Measurements from ENCODE around the gene TBC1D22A.

The TBC1D22A gene

GRCh38 chr22:46933040-46933930 is 170.8 kb downstream of the TBC1D22A start:
- DNase-seq (ENCODE audit: low read depth in 2 of 2), result no peak

GRCh38 chr22:46934172-46934745 is 171.8 kb downstream of the TBC1D22A start:
- no peak for DNase-seq (ENCODE audit: low read depth in 2 of 2)

GRCh38 chr22:46934746-46935491 is 172.5 kb downstream of the TBC1D22A start:
- DNase-seq (ENCODE audit: low read depth in 2 of 2), result no peak

- no peak for DNase-seq (ENCODE audit: low read depth in 2 of 2)
Observed at GRCh38 chr22:46935506-46936377, 173.3 kb downstream of the TBC1D22A start.

- DNase-seq (ENCODE audit: low read depth in 2 of 2), result no peak
Observed at GRCh38 chr22:46936378-46936903, 174.0 kb downstream of the TBC1D22A start.

GRCh38 chr22:46937185-46937584 is 174.7 kb downstream of the TBC1D22A start:
- no peak for DNase-seq (ENCODE audit: low read depth in 2 of 2)

GRCh38 chr22:46937939-46938338 is 175.5 kb downstream of the TBC1D22A start:
- no peak for DNase-seq (ENCODE audit: low read depth in 2 of 2)

- no peak for DNase-seq (ENCODE audit: low read depth in 2 of 2)
Observed at GRCh38 chr22:46941968-46942798, 179.7 kb downstream of the TBC1D22A start.

GRCh38 chr22:46942799-46943785 is 180.6 kb downstream of the TBC1D22A start:
- DNase-seq (ENCODE audit: low read depth in 2 of 2), result no peak

- no peak for DNase-seq (ENCODE audit: low read depth in 2 of 2)
Observed at GRCh38 chr22:46945481-46945880, 183.0 kb downstream of the TBC1D22A start.

- no peak for DNase-seq (ENCODE audit: low read depth in 2 of 2)
Observed at GRCh38 chr22:46946383-46946962, 184.0 kb downstream of the TBC1D22A start.

- DNase-seq (ENCODE audit: low read depth in 2 of 2), result no peak
Observed at GRCh38 chr22:46947516-46948257, 185.2 kb downstream of the TBC1D22A start.

GRCh38 chr22:46948411-46949144 is 186.1 kb downstream of the TBC1D22A start:
- no peak for DNase-seq (ENCODE audit: low read depth in 2 of 2)

GRCh38 chr22:46951350-46951749 is 188.9 kb downstream of the TBC1D22A start:
- DNase-seq (ENCODE audit: low read depth in 2 of 2), result no peak

- no peak for DNase-seq (ENCODE audit: low read depth in 2 of 2)
Observed at GRCh38 chr22:46951973-46952372, 189.5 kb downstream of the TBC1D22A start.

GRCh38 chr22:46953968-46954765 is 191.7 kb downstream of the TBC1D22A start:
- DNase-seq (ENCODE audit: low read depth in 2 of 2), result no peak

GRCh38 chr22:46954781-46955180 is 192.3 kb downstream of the TBC1D22A start:
- DNase-seq (ENCODE audit: low read depth in 2 of 2), result no peak
